Gastrocnemius medialis (tissue), 4 donors: ENCODE measurements around the gene CAMTA1. TPM values are rescaled to one million over a fixed set of nuclear protein-coding genes. Genes with fewer than 3 reads are reported as not detected.
A peak's percentile ranks its signal among the peaks of the same experiment; 100 is the strongest.

Experiments used
- ATAC-seq, 2 donors: fragments of 150-250 bp; one replicate each; pipeline ENCODE4 v1.9.1; 2016
- DNase-seq, 2 donors: peaks; one replicate each; pipeline ENCODE4 v3.0.0-alpha.2; 2019
- H3K27ac ChIP-seq, 4 donors: fragments of 200-600 bp; sonication (generic); 1 replicate in 1 of 4; 2 replicates in 3 of 4; pipeline ENCODE4 v1.5.1; 2016 to 2018; ENCODE audit warnings: mild to moderate bottlenecking in 2 of 4, moderate library complexity in 1 of 4
- H3K27me3 ChIP-seq, 3 donors: fragments of 200-600 bp; sonication (generic) in 2 of 3; 1 replicate in 1 of 3; 2 replicates in 2 of 3; pipeline versions ENCODE4 v1.5.1 to v1.6.0; 2016 to 2019; ENCODE audit warnings: mild to moderate bottlenecking in 1 of 3, moderate library complexity in 1 of 3
- H3K36me3 ChIP-seq, 2 donors: fragments of 200-600 bp; sonication (generic) in 1 of 2; one replicate each; pipeline ENCODE4 v1.5.1; 2017 to 2018
- H3K4me1 ChIP-seq, 2 donors: fragments of 200-600 bp; sonication (generic) in 1 of 2; one replicate each; pipeline ENCODE4 v1.5.1; 2016 to 2017; ENCODE audit warnings: mild to moderate bottlenecking in 2 of 2
- H3K4me3 ChIP-seq, 4 donors: fragments of 200-600 bp; sonication (generic) in 3 of 4; 1 replicate in 1 of 4; 2 replicates in 3 of 4; pipeline ENCODE4 v1.5.1; 2016 to 2019; ENCODE audit warnings: mild to moderate bottlenecking in 2 of 4
- H3K9me3 ChIP-seq, 3 donors: fragments of 200-600 bp; sonication (generic) in 2 of 3; 1 replicate in 1 of 3; 2 replicates in 2 of 3; pipeline ENCODE4 v1.5.1; 2016 to 2019
- POLR2A ChIP-seq, 2 donors: fragments of 450-650 bp; IDR thresholded peaks; one replicate each; pipeline ENCODE4 v1.6.1; 2017; ENCODE audit warnings: antibody characterized with exemption in 2 of 2, mild to moderate bottlenecking in 2 of 2, moderate library complexity in 2 of 2
- in situ Hi-C, 4 donors: fragments of 200-750 bp; cut with MboI; loops; one replicate each; pipeline versions ENCODE4 v1.15.0 to v1.8.0; 2017; ENCODE audit warnings: low sequenced_read_pairs in 4 of 4
- intact Hi-C: fragments of 100-400 bp; cut with DNase I; formaldehyde crosslinking; loops from one replicate; pipeline ENCODE4 v1.15.1; 2023; ENCODE audit warnings: low total_unique reads
- total RNA-seq, 4 donors: library from RNA; depleted of rRNA; stranded (reverse); fragments of >200 nt; gene quantifications; one replicate each; pipeline versions ENCODE4 v1.1.0 to v1.2.3, GENCODE V29; 2016
- TF ChIP-seq, protein P1 (sequence below), 5 experiments: fragments of 450-650 bp in 3 of 5; fragments of 200-600 bp in 2 of 5; sonication (generic) in 2 of 5; IDR thresholded peaks in 4 of 5; conservative IDR thresholded peaks in 1 of 5; 1 replicate in 4 of 5; 2 replicates in 1 of 5; pipeline ENCODE4 v1.5.1; 2016 to 2019; ENCODE audit warnings: antibody characterized with exemption in 5 of 5, mild to moderate bottlenecking in 3 of 5, moderate library complexity in 3 of 5

The CAMTA1 gene
- total RNA-seq, 4 donors from 2014 or later: 60.5 to 113 (median 70.4) TPM

DNA sequence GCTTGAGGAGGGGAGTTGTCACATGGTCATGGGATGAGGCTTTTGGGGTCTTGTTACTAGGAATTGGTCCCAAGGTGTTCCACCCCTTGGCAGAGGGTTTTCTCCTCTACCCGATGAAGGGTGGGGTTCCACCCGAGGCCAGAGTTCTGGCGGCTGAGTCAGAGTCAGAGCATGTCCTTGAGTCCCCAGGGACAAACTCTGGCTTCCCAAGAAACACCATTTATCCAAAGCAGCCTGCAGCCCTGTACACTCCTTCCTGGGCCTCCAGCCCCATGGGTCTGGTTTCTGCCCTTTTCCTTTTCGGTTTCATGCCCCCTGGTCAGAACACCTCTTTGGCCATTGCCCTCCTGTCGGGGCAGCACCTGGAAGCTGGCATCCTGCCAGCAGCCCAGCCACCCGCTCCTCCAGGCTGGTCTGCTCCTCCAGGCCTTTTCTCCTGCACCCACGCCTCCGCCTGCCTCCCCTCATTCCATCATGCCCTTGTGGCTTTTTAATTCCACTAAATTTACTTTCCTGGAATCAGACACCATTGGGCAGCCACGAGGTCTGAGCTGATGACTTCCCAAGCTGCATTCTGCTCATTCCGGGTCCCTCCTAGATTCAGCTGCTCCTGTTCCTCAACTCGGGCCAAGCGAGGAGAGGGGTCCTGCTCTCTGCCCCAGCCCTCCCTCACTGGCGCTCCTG is 684.1 kb downstream of the CAMTA1 start:
- in situ Hi-C loops: no loop called here
- ATAC-seq (peak in 1 of 2 donors; percentile 21), DNase-seq (no peak)
- H3K27ac ChIP-seq: no peak overlapping the region
- H3K27me3 ChIP-seq: no peaks in the 10 kb centered on the region
- no peaks in the 10 kb centered on the region for H3K36me3 ChIP-seq
- H3K4me1 ChIP-seq: no peaks in the 10 kb centered on the region
- TF ChIP-seq, protein P1, sequence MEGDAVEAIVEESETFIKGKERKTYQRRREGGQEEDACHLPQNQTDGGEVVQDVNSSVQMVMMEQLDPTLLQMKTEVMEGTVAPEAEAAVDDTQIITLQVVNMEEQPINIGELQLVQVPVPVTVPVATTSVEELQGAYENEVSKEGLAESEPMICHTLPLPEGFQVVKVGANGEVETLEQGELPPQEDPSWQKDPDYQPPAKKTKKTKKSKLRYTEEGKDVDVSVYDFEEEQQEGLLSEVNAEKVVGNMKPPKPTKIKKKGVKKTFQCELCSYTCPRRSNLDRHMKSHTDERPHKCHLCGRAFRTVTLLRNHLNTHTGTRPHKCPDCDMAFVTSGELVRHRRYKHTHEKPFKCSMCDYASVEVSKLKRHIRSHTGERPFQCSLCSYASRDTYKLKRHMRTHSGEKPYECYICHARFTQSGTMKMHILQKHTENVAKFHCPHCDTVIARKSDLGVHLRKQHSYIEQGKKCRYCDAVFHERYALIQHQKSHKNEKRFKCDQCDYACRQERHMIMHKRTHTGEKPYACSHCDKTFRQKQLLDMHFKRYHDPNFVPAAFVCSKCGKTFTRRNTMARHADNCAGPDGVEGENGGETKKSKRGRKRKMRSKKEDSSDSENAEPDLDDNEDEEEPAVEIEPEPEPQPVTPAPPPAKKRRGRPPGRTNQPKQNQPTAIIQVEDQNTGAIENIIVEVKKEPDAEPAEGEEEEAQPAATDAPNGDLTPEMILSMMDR (IDR thresholded peaks at IDR 0.05 in 4 of 5, conservative IDR thresholded peaks at IDR 0.05 in 1 of 5): no peak
- no peak for TF ChIP-seq POLR2A (IDR thresholded peaks at IDR 0.05)
- intact Hi-C loops: no loop called here
- H3K9me3 ChIP-seq: no peaks in the 10 kb centered on the region
- H3K4me3 ChIP-seq: no peak overlapping the region

DNA sequence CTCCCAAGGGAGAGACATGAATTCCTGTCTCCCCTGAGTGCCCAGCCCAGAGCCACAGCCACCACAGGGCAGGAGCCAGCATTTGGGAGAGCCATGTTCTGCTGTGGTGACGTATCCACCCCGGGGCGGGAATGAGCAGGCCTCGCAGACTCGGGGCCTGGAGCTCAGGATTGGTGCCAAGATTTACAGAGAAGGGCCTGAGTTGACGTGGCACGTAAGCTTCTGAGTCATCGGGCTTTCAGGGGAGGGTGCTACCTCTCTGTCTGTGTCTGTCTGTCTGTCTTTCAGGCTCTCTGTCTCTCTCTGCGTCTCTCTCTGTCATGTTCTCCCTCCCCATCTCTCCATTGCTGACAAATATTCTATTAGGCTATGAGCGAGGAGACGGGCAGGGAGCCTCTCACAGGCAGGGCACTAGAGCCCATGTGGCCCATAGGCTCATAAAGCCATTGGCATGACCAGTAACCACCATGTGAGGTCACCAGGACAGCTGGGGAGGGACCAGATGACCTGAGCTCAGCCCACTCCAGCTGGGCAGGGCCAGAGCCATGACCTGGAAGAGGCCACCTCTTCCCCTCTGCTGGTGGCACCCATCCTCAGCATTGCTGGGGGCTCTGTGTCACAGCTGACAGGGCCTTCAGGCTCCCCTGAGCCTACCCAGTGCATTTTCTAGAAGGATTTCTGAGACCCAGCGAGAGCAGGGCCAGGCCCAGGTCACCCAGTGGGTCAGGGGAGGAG is 685.8 kb downstream of the CAMTA1 start:
- no peak overlapping the region for H3K27ac ChIP-seq
- TF ChIP-seq, protein P1 (IDR thresholded peaks at IDR 0.05 in 4 of 5, conservative IDR thresholded peaks at IDR 0.05 in 1 of 5): no peak
- no peak for TF ChIP-seq POLR2A (IDR thresholded peaks at IDR 0.05)
- DNase-seq: no peak
- in situ Hi-C loops (no loop called here), intact Hi-C loops (no loop called here)
- no peaks in the 10 kb centered on the region for H3K9me3 ChIP-seq
- H3K36me3 ChIP-seq: no peaks in the 10 kb centered on the region
- no peaks in the 10 kb centered on the region for H3K27me3 ChIP-seq
- no peak overlapping the region for H3K4me3 ChIP-seq
- no peaks in the 10 kb centered on the region for H3K4me1 ChIP-seq
- ATAC-seq: peak in 1 of 2 donors; percentile 25

DNA sequence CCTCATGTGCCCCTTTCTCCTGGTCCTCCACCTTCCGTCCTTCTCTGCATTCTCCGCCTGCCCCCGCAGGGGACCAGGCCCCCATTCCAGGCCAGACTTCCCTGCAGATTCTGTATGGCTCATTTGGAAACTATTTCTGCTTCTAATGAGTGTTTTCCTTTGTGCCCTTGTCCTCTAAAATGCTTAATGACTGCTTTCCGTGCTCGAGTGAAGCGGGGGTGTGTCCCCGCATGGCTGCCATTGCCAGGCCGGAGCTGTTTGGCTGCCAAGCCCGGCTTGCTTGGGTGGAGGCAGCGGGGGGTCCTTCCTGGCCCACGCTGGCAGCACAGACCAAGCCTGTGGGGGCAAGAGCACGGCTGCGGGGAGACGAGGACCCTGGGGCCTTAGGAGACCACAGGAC is 686.6 kb downstream of the CAMTA1 start:
- intact Hi-C loops: no loop called here
- Histone ChIP-seq H3K27ac (no peak overlapping the region), H3K27me3 (no peaks in the 10 kb centered on the region)

DNA sequence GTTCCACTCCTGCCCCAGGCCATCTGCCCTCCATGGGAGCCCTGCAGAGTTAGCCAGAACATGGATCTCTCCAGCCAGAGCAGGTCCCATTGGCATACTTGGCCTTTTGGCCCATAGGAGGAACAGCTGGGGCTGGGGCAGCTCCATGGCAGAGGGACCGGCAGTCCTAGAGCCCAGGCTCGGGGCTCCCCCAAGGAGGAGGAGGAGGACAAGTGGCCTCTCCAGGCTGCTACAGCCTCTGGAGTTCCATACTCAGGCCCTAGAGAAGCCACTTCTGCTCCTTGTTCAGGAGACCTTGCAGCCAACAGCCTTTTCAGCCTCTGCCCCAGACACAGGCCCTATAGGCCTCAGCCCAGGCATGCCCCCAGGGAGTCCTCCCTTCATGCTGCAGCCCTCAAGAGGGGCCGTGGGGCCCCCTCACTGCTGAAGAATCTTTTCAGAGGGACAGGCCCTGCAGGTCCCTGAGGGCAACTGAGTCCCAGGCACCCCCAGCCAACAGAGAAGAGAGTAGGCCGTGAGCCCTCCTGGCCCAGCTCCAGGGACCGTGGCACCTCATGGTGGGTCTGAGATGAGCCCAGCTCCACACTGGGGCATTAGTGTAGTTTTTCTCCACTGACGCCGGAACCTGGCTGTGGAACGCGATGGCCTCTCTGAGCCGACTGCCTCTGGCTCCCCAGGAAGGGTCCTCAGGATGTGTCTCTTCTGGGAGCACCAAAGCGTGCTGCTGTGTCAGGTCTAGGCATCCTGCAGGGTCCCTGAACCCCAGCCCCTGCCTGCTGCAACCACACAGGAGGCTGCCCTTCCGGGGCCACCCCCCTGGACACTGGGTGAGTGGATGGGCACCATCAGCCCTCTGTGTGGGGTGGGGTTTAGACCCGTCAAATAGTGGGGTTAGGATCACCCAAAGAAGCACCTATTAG is 688.2 kb downstream of the CAMTA1 start:
- no peaks in the 10 kb centered on the region for H3K4me1 ChIP-seq
- TF ChIP-seq POLR2A (IDR thresholded peaks at IDR 0.05): no peak
- TF ChIP-seq, protein P1 (IDR thresholded peaks at IDR 0.05 in 4 of 5, conservative IDR thresholded peaks at IDR 0.05 in 1 of 5): no peak
- in situ Hi-C loops (no loop called here), intact Hi-C loops (no loop called here)
- DNase-seq (no peak), ATAC-seq (no peak)
- H3K4me3 ChIP-seq: no peak overlapping the region
- H3K9me3 ChIP-seq: no peaks in the 10 kb centered on the region
- H3K27me3 ChIP-seq: no peaks in the 10 kb centered on the region
- no peak overlapping the region for H3K27ac ChIP-seq
- H3K36me3 ChIP-seq: no peaks in the 10 kb centered on the region

More for the DNA sequence above, 686.6 kb downstream of the CAMTA1 start:
- in situ Hi-C loops: no loop called here
- Histone ChIP-seq H3K4me3 (no peak overlapping the region), H3K9me3 (no peaks in the 10 kb centered on the region), H3K4me1 (no peaks in the 10 kb centered on the region), H3K36me3 (no peaks in the 10 kb centered on the region)
- no peak for TF ChIP-seq POLR2A (IDR thresholded peaks at IDR 0.05)
- TF ChIP-seq, protein P1 (IDR thresholded peaks at IDR 0.05 in 4 of 5, conservative IDR thresholded peaks at IDR 0.05 in 1 of 5): no peak
- ATAC-seq (no peak), DNase-seq (no peak)
